Neural progenitor cell (in vitro differentiated cells): ENCODE data around the gene RGN. TPM values are rescaled to one million over a fixed set of nuclear protein-coding genes. Genes with fewer than 3 reads are reported as not detected.
"Not testable (repeated sequence)": the region's sequence is repeated elsewhere in the genome, so short reads cannot be mapped to it uniquely, and the experiment has no call there.

ENCODE experiments used
- DNase-seq: peaks from one replicate; pipeline ENCODE4 v3.0.0-alpha.2; 2016; ENCODE audit warnings: low spot score
- H2AFZ ChIP-seq: fragments of 200-600 bp; sonication (generic); replicated peaks from 2 replicates; pipeline ENCODE4 v1.6.1; 2016; ENCODE audit warnings: antibody characterized with exemption
- H3F3A ChIP-seq: fragments of 200-600 bp; sonication (generic); 2 replicates; pipeline ENCODE4 v1.6.1; 2016; ENCODE audit warnings: antibody characterized with exemption, low read depth
- H3K27ac ChIP-seq: fragments of 200-600 bp; sonication (generic); 2 replicates; pipeline ENCODE4 v1.5.1; 2016; ENCODE audit warnings: mild to moderate bottlenecking
- H3K27me3 ChIP-seq: fragments of 200-600 bp; sonication (generic); 2 replicates; pipeline ENCODE4 v1.6.1; 2016; ENCODE audit warnings: mild to moderate bottlenecking, moderate library complexity
- H3K36me3 ChIP-seq: fragments of 200-600 bp; sonication (generic); 2 replicates; pipeline ENCODE4 v1.5.1; 2016
- H3K4me1 ChIP-seq: fragments of 200-600 bp; sonication (generic); 2 replicates; pipeline ENCODE4 v1.6.1; 2016; ENCODE audit warnings: mixed run types
- H3K4me2 ChIP-seq: fragments of 200-600 bp; sonication (generic); 2 replicates; pipeline ENCODE4 v1.6.1; 2016
- H3K4me3 ChIP-seq: fragments of 200-600 bp; sonication (generic); 2 replicates; pipeline ENCODE4 v1.5.1; 2016
- H3K79me2 ChIP-seq: fragments of 200-600 bp; sonication (generic); 2 replicates; pipeline ENCODE4 v1.6.1; 2016; ENCODE audit warnings: low read depth
- H3K9ac ChIP-seq: fragments of 200-600 bp; sonication (generic); 2 replicates; pipeline ENCODE4 v1.6.1; 2016
- H3K9me3 ChIP-seq: fragments of 200-600 bp; sonication (generic); 2 replicates; pipeline ENCODE4 v1.5.1; 2016; ENCODE audit warnings: low read depth
- H4K20me1 ChIP-seq: fragments of 200-600 bp; sonication (generic); 2 replicates; pipeline ENCODE4 v1.6.1; 2016; ENCODE audit warnings: low read depth
- H3K27ac Mint-ChIP-seq: 3 replicates; pipeline ENCODE4 v1.8.0; 2021; ENCODE audit warnings: mixed read lengths
- H3K27me3 Mint-ChIP-seq: 2 replicates; pipeline ENCODE4 v1.8.0; 2022; ENCODE audit warnings: low read depth, mild to moderate bottlenecking, inconsistent platforms, moderate library complexity, mixed read lengths; ENCODE audit not compliant: insufficient read depth
- H3K36me3 Mint-ChIP-seq: 3 replicates; pipeline ENCODE4 v1.8.0; 2021; ENCODE audit warnings: mixed read lengths
- H3K4me1 Mint-ChIP-seq: 3 replicates; pipeline ENCODE4 v1.8.0; 2021; ENCODE audit warnings: mixed read lengths
- H3K4me3 Mint-ChIP-seq: 3 replicates; pipeline ENCODE4 v1.8.0; 2021; ENCODE audit warnings: mild to moderate bottlenecking, moderate library complexity, mixed read lengths
- H3K9me3 Mint-ChIP-seq: 3 replicates; pipeline ENCODE4 v1.8.0; 2020; ENCODE audit warnings: mixed read lengths
- CTCF ChIP-seq: fragments of 200-600 bp; sonication (generic); IDR thresholded peaks from 2 replicates; pipeline ENCODE4 v1.5.1; 2017; ENCODE audit warnings: antibody characterized with exemption, mild to moderate bottlenecking
- EZH2 ChIP-seq: fragments of 200-600 bp; sonication (generic); IDR thresholded peaks from 2 replicates; pipeline ENCODE4 v1.6.1; 2017; ENCODE audit warnings: antibody characterized with exemption, mild to moderate bottlenecking, moderate library complexity
- EZH2phosphoT487 ChIP-seq: fragments of 200-600 bp; sonication (generic); IDR thresholded peaks from 2 replicates; pipeline ENCODE4 v1.6.1; 2017; ENCODE audit warnings: antibody characterized with exemption
- total RNA-seq: library from RNA; depleted of rRNA; stranded (reverse); fragments of >200 nt; gene quantifications from 2 replicates; pipeline ENCODE4 v1.2.3, GENCODE V29; 2015; ENCODE audit warnings: low replicate concordance

The RGN gene
- total RNA-seq, 1 donor from 2014 or later, result 0.92 TPM

- DNase-seq, H3F3A ChIP-seq, H3K36me3 Mint-ChIP-seq, H4K20me1 ChIP-seq, H3K4me2 ChIP-seq, H3K27ac ChIP-seq, H3K4me3 Mint-ChIP-seq, H3K36me3 ChIP-seq, H3K27ac Mint-ChIP-seq, H2AFZ ChIP-seq, H3K4me3 ChIP-seq, H3K27me3 ChIP-seq, H3K4me1 ChIP-seq, H3K9ac ChIP-seq, H3K27me3 Mint-ChIP-seq, H3K9me3 Mint-ChIP-seq, H3K79me2 ChIP-seq, H3K4me1 Mint-ChIP-seq, H3K9me3 ChIP-seq: not testable (repeated sequence)
These were observed 46.2 kb downstream of the RGN start for GRCh38 chrX:47124466-47124865.

GRCh38 chrX:47129157-47129898 lies 51.1 kb downstream of the RGN start:
- Mint-ChIP-seq H3K4me1 (no peaks in the 10 kb centered on the region), H3K36me3 (no peaks in the 10 kb centered on the region)

GRCh38 chrX:47129899-47130358 lies 51.7 kb downstream of the RGN start:
- Histone ChIP-seq H3K79me2 (no peaks in the 10 kb centered on the region), H3K4me1 (no peaks in the 10 kb centered on the region), H3K9me3 (no peaks in the 10 kb centered on the region), H3K36me3 (no peaks in the 10 kb centered on the region), H3K27ac (no peak overlapping the region), H3K27me3 (no peaks in the 10 kb centered on the region), H3K9ac (no peak overlapping the region), H3K4me2 (peak overlapping the region; percentile 76), H3K4me3 (peak overlapping the region; percentile 77), H3F3A (peaks cover 5% of the 10 kb centered on the region), H4K20me1 (no peaks in the 10 kb centered on the region), H2AFZ (no peak overlapping the region)
- TF ChIP-seq EZH2 (no peak), EZH2phosphoT487 (no peak), CTCF (no peak)
- H3K36me3 Mint-ChIP-seq, result no peaks in the 10 kb centered on the region
- H3K4me1 Mint-ChIP-seq, result no peaks in the 10 kb centered on the region
- no peak overlapping the region for H3K27ac Mint-ChIP-seq
- peak overlapping the region; percentile 94 for H3K4me3 Mint-ChIP-seq
- no peak for DNase-seq
- H3K27me3 Mint-ChIP-seq, result no peaks in the 10 kb centered on the region
- H3K9me3 Mint-ChIP-seq, result peaks cover 3% of the 10 kb centered on the region

More at GRCh38 chrX:47129157-47129898, 51.1 kb downstream of the RGN start:
- Histone ChIP-seq H2AFZ (peak overlapping the region; percentile 92), H3K36me3 (no peaks in the 10 kb centered on the region), H3K9ac (no peak overlapping the region), H3K27me3 (no peaks in the 10 kb centered on the region), H3K27ac (no peak overlapping the region), H3K9me3 (no peaks in the 10 kb centered on the region), H3K79me2 (no peaks in the 10 kb centered on the region), H4K20me1 (no peaks in the 10 kb centered on the region), H3F3A (peaks cover 5% of the 10 kb centered on the region), H3K4me1 (no peaks in the 10 kb centered on the region), H3K4me3 (peak overlapping the region; percentile 77), H3K4me2 (peak overlapping the region; percentile 76)
- Mint-ChIP-seq H3K27ac (peak overlapping the region; percentile 57), H3K4me3 (peak overlapping the region; percentile 94), H3K9me3 (peaks cover 3% of the 10 kb centered on the region), H3K27me3 (no peaks in the 10 kb centered on the region)
- peak; percentile 84 for DNase-seq
- no peak for TF ChIP-seq EZH2
- no peak for TF ChIP-seq EZH2phosphoT487
- no peak for TF ChIP-seq CTCF

DNA sequence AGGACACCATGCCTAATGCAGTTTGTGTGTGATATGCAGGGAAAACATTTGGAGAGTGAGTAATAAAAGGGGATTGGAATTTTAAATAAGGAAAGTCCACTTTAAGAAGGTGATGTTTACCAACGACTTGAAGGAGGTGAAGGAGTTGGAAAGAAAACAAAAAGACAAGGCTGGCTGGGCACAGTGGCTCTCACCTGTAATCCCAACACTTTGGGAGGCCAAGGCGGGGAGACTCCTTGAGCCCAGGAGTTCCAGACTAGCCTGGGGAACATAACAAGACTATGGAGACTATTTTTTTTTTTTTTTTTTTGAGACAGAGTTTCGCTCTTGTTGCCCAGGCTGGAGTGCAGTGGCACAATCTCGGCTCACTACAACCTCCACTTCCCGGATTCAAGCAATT lies 55.2 kb downstream of the RGN start:
- Histone ChIP-seq H3K9me3 (no peaks in the 10 kb centered on the region), H2AFZ (no peak overlapping the region), H3F3A (peaks cover 5% of the 10 kb centered on the region), H3K9ac (no peak overlapping the region), H3K4me3 (no peak overlapping the region), H4K20me1 (no peaks in the 10 kb centered on the region), H3K36me3 (no peaks in the 10 kb centered on the region), H3K4me1 (no peaks in the 10 kb centered on the region), H3K79me2 (no peaks in the 10 kb centered on the region), H3K27me3 (no peaks in the 10 kb centered on the region), H3K4me2 (no peak overlapping the region), H3K27ac (no peak overlapping the region)
- H3K4me1 Mint-ChIP-seq, result no peaks in the 10 kb centered on the region
- TF ChIP-seq EZH2, result no peak
- TF ChIP-seq EZH2phosphoT487, result no peak
- no peak for TF ChIP-seq CTCF
- H3K36me3 Mint-ChIP-seq, result peaks cover 2% of the 10 kb centered on the region
- DNase-seq, result no peak
- no peaks in the 10 kb centered on the region for H3K9me3 Mint-ChIP-seq
- no peak overlapping the region for H3K27ac Mint-ChIP-seq
- no peak overlapping the region for H3K4me3 Mint-ChIP-seq
- H3K27me3 Mint-ChIP-seq, result peaks cover 2% of the 10 kb centered on the region

DNA sequence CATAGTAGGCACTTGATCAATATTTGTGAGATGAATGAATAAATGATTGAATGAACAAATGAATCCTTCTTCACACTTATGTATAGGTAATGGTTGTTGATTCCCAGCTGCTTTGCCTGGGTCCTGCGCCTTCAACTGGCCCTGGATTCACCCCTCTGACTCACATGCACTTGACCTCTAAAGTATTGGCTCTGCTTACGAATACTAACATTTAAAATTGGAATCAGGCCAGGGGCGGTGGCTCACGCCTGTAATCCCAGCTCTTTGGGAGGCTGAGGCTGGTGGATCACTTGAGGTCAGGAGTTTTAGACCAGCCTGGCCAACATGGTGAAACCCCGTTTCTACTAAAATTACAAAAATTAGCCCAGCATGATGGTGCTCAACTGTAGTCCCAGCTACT lies 57.4 kb downstream of the RGN start:
- not testable (repeated sequence) for H4K20me1 ChIP-seq, H3K79me2 ChIP-seq, H3K9me3 Mint-ChIP-seq, H3K27me3 ChIP-seq, H3K36me3 ChIP-seq, H3K4me1 ChIP-seq, H3K9me3 ChIP-seq, H3K27me3 Mint-ChIP-seq, H3K36me3 Mint-ChIP-seq, H3K4me1 Mint-ChIP-seq, H3F3A ChIP-seq, H3K9ac ChIP-seq, H3K27ac ChIP-seq, H3K4me2 ChIP-seq, DNase-seq, H3K4me3 ChIP-seq, H3K4me3 Mint-ChIP-seq, H3K27ac Mint-ChIP-seq, H2AFZ ChIP-seq
